ENCODE measurements around the gene ZRANB3.
"Not testable (repeated sequence)": the region's sequence is repeated elsewhere in the genome, so short reads cannot be mapped to it uniquely, and the experiment has no call there.

The ZRANB3 gene

DNA sequence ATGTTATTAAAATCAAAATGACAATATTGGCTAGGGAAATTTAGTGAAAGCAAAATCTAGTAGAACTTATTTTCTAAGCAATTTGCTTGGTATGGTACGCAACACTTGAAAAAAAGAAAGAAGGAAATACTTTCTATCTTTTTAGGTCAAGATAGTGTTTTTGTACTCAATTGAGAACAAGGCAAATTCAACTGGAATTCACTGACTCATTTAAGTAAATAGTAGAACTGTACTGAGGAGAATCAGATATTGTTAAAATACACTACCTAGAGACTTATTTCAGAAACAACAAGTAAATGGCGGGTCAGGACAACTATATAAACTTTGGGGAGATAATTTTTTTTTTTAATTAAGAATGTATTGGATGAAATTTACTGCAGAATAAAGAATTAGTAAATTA, 18.9 kb downstream of the ZRANB3 start:
- Histone ChIP-seq H3K36me3 (ENCODE audit: insufficient read depth, low read length) (no peaks in the 10 kb centered on the region), H3K27ac (no peak overlapping the region), H3K9me3 (ENCODE audit: low read depth, low read length) (no peaks in the 10 kb centered on the region), H3K4me3 (no peak overlapping the region), H3K9ac (ENCODE audit: insufficient read length) (no peak overlapping the region)
- TF ChIP-seq FOXP2 (optimal IDR thresholded peaks at IDR 0.05; ENCODE audit: control extremely low read depth, extremely low read length, insufficient read depth) (no peak), EZH2 (IDR thresholded peaks at IDR 0.05) (no peak), POLR2AphosphoS5 (IDR thresholded peaks at IDR 0.05; ENCODE audit: borderline replicate concordance, low read depth, low read length) (no peak)
- no peak for DNase-seq (ENCODE audit: low read depth, low spot score)

DNA sequence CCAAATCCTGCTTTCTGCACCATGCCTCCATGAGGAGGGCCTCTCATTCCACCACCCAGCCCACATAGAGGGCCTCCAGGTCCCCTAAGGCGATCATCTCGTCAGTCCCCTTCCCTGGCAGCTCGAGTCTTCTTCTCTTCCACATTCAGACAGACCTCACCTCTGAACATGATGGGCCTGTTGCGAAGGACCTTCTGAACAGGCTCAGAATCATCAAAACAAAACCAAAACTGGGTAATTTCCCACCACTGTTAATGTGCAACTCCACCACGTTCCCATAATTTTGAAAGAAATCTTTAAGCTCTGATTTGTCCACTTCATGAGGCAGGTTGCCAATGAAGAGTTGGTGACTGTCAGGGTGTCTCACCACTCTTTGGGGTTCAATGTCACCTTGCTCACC, 20.4 kb downstream of the ZRANB3 start:
- Histone ChIP-seq H3K9ac (ENCODE audit: insufficient read length) (no peak overlapping the region), H3K36me3 (ENCODE audit: insufficient read depth, low read length) (no peaks in the 10 kb centered on the region), H3K27ac (no peak overlapping the region), H3K9me3 (ENCODE audit: low read depth, low read length) (no peaks in the 10 kb centered on the region), H3K4me3 (no peak overlapping the region)
- TF ChIP-seq FOXP2 (optimal IDR thresholded peaks at IDR 0.05; ENCODE audit: control extremely low read depth, extremely low read length, insufficient read depth) (no peak), EZH2 (IDR thresholded peaks at IDR 0.05) (no peak), POLR2AphosphoS5 (IDR thresholded peaks at IDR 0.05; ENCODE audit: borderline replicate concordance, low read depth, low read length) (no peak)
- DNase-seq (ENCODE audit: low read depth, low spot score) = no peak

GRCh38 chr2:135504811-135505210, 26.2 kb downstream of the ZRANB3 start:
- peaks cover 8% of the 10 kb centered on the region for H3K36me3 ChIP-seq (ENCODE audit: insufficient read depth, low read length)
- TF ChIP-seq EZH2 (IDR thresholded peaks at IDR 0.05) (no peak), POLR2AphosphoS5 (IDR thresholded peaks at IDR 0.05; ENCODE audit: borderline replicate concordance, low read depth, low read length) (no peak), FOXP2 (optimal IDR thresholded peaks at IDR 0.05; ENCODE audit: control extremely low read depth, extremely low read length, insufficient read depth) (no peak)
- H3K27ac ChIP-seq = no peak overlapping the region
- no peak for DNase-seq (ENCODE audit: low read depth, low spot score)
- no peaks in the 10 kb centered on the region for H3K9me3 ChIP-seq (ENCODE audit: low read depth, low read length)
- no peak overlapping the region for H3K9ac ChIP-seq (ENCODE audit: insufficient read length)
- H3K4me3 ChIP-seq = no peak overlapping the region

DNA sequence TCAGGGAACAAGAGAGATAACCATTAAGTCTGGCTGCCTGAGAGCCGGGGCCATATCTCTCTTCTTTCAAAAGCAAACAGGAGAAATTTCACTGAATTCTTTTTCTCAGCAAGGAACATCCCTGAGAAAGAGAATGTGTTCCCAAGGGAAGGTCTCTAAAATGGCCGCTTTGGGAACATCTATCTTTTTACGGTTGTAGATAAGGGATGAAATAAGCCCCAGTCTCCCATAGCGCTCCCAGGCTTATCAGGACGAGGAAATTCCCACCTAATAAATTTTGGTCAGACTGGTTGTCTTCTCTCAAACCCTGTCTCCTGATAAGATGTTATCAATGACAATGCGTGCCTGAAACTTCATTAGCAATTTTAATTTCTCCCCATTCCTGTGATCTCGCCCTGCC, 32.4 kb downstream of the ZRANB3 start:
- not testable (repeated sequence) for H3K4me3 ChIP-seq; H3K9ac ChIP-seq (ENCODE audit: insufficient read length); DNase-seq (ENCODE audit: low read depth, low spot score); H3K9me3 ChIP-seq (ENCODE audit: low read depth, low read length); H3K27ac ChIP-seq
- peaks cover 13% of the 10 kb centered on the region for H3K36me3 ChIP-seq (ENCODE audit: insufficient read depth, low read length)

DNA sequence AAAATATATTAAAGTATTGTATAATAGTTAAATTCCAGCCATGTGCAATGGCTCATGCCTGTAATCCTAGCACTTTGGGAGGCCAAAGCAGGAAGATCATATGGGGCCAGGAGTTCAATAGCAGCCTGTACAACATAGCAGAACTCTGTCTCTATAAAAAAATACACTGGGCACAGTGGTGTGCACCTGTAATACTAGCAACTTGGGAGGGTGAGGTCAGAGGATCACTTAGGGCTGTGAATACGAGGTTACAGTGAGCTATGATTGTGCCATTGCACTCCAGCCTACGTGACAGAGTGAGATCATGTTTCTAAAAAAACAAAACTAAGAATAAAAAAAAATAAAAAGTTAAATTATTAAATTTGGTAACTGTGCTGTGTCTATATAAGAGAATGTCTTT, 36.1 kb downstream of the ZRANB3 start:
- no peak overlapping the region for H3K27ac ChIP-seq
- H3K9me3 ChIP-seq (ENCODE audit: low read depth, low read length) = no peaks in the 10 kb centered on the region
- TF ChIP-seq EZH2 (IDR thresholded peaks at IDR 0.05) (no peak), POLR2AphosphoS5 (IDR thresholded peaks at IDR 0.05; ENCODE audit: borderline replicate concordance, low read depth, low read length) (no peak), FOXP2 (optimal IDR thresholded peaks at IDR 0.05; ENCODE audit: control extremely low read depth, extremely low read length, insufficient read depth) (no peak)
- H3K9ac ChIP-seq (ENCODE audit: insufficient read length) = no peak overlapping the region
- H3K4me3 ChIP-seq = no peak overlapping the region
- peaks cover 9% of the 10 kb centered on the region; the same call in 1 of the 2 replicates for H3K36me3 ChIP-seq (ENCODE audit: insufficient read depth, low read length)
- DNase-seq (ENCODE audit: low read depth, low spot score) = no peak

GRCh38 chr2:135494503-135494902, 36.5 kb downstream of the ZRANB3 start:
- no peak for DNase-seq (ENCODE audit: low read depth, low spot score)
- Histone ChIP-seq H3K36me3 (ENCODE audit: insufficient read depth, low read length) (peaks cover 7% of the 10 kb centered on the region; the same call in 1 of the 2 replicates), H3K9me3 (ENCODE audit: low read depth, low read length) (no peaks in the 10 kb centered on the region), H3K27ac (no peak overlapping the region), H3K9ac (ENCODE audit: insufficient read length) (no peak overlapping the region), H3K4me3 (no peak overlapping the region)
- TF ChIP-seq EZH2 (IDR thresholded peaks at IDR 0.05) = no peak
- TF ChIP-seq FOXP2 (optimal IDR thresholded peaks at IDR 0.05; ENCODE audit: control extremely low read depth, extremely low read length, insufficient read depth) = no peak
- TF ChIP-seq POLR2AphosphoS5 (IDR thresholded peaks at IDR 0.05; ENCODE audit: borderline replicate concordance, low read depth, low read length) = no peak

DNA sequence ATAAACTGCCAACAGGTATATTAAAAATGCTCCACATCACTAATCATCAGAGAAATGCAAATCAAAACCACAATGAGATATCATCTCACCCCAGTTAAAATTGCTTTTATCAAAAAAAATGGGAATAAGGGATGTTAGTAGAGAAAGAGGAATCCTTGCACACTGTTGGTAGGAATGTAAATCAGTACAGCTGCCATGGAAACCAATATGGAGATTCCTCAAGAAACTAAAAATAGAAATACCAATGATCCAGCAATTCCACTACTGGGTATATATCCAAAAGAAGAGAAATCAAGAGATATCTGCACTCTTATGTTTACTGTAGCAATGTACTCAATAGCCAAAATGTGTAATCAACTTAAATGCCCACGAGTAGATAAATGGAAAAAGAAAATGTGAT, 40.6 kb downstream of the ZRANB3 start:
- Histone ChIP-seq H3K4me3 (no peak overlapping the region), H3K27ac (no peak overlapping the region), H3K36me3 (ENCODE audit: insufficient read depth, low read length) (peaks cover 18% of the 10 kb centered on the region), H3K9me3 (ENCODE audit: low read depth, low read length) (0 out of 2 replicates have a peak, but pooled peaks cover 4% of the 10 kb centered on the region), H3K9ac (ENCODE audit: insufficient read length) (no peak overlapping the region)
- DNase-seq (ENCODE audit: low read depth, low spot score) = no peak
- TF ChIP-seq FOXP2 (optimal IDR thresholded peaks at IDR 0.05; ENCODE audit: control extremely low read depth, extremely low read length, insufficient read depth) (no peak), EZH2 (IDR thresholded peaks at IDR 0.05) (no peak), POLR2AphosphoS5 (IDR thresholded peaks at IDR 0.05; ENCODE audit: borderline replicate concordance, low read depth, low read length) (no peak)

- DNase-seq (ENCODE audit: low read depth, low spot score) = no peak
- H3K4me3 ChIP-seq = no peak overlapping the region
- no peak overlapping the region for H3K9ac ChIP-seq (ENCODE audit: insufficient read length)
- H3K9me3 ChIP-seq (ENCODE audit: low read depth, low read length) = 0 out of 2 replicates have a peak, but pooled peaks cover 4% of the 10 kb centered on the region
- peaks cover 18% of the 10 kb centered on the region for H3K36me3 ChIP-seq (ENCODE audit: insufficient read depth, low read length)
- no peak overlapping the region for H3K27ac ChIP-seq
- TF ChIP-seq FOXP2 (optimal IDR thresholded peaks at IDR 0.05; ENCODE audit: control extremely low read depth, extremely low read length, insufficient read depth) (no peak), POLR2AphosphoS5 (IDR thresholded peaks at IDR 0.05; ENCODE audit: borderline replicate concordance, low read depth, low read length) (no peak), EZH2 (IDR thresholded peaks at IDR 0.05) (no peak)
Measured at GRCh38 chr2:135485441-135485840, 45.6 kb downstream of the ZRANB3 start.

DNA sequence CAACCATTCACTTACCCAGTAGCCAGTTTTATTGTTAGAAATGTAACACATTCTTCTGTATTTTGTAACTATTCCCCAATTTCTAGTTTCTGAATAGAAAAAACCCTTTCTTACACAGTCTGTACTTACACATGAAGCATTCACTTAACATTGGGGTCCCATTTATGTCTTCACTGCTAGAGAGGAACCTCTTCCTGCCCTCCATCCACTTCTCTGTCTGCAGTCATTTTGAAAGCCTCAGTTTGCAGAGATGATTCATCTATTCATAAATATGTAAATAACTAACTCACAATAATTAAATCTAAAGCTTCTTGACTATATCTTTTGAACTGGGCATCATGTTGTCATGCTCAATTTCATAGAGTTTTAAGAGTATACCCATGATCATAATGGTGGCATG, 55.9 kb downstream of the ZRANB3 start:
- DNase-seq (ENCODE audit: low read depth, low spot score) = no peak
- H3K36me3 ChIP-seq (ENCODE audit: insufficient read depth, low read length) = no peaks in the 10 kb centered on the region
- TF ChIP-seq FOXP2 (optimal IDR thresholded peaks at IDR 0.05; ENCODE audit: control extremely low read depth, extremely low read length, insufficient read depth) (no peak), EZH2 (IDR thresholded peaks at IDR 0.05) (no peak), POLR2AphosphoS5 (IDR thresholded peaks at IDR 0.05; ENCODE audit: borderline replicate concordance, low read depth, low read length) (no peak)
- no peak overlapping the region for H3K9ac ChIP-seq (ENCODE audit: insufficient read length)
- no peaks in the 10 kb centered on the region for H3K9me3 ChIP-seq (ENCODE audit: low read depth, low read length)
- no peak overlapping the region for H3K4me3 ChIP-seq
- no peak overlapping the region for H3K27ac ChIP-seq
